ENCODE measurements around the gene NHSL2. TPM values are rescaled to one million over a fixed set of nuclear protein-coding genes. Genes with fewer than 3 reads are reported as not detected.
A peak's percentile ranks its signal among the peaks of the same experiment; 100 is the strongest.

Gene NHSL2
- total RNA-seq, 2 donors from 2014 or later, result 1.3 to 3.4 TPM

- ATAC-seq, result peak; percentile 53
- intact Hi-C loops (cut with DNase I, micrococcal nuclease), result no loop called here
These were observed 119.1 kb downstream of the NHSL2 start for GRCh38 chrX:72029483-72030411.

DNA sequence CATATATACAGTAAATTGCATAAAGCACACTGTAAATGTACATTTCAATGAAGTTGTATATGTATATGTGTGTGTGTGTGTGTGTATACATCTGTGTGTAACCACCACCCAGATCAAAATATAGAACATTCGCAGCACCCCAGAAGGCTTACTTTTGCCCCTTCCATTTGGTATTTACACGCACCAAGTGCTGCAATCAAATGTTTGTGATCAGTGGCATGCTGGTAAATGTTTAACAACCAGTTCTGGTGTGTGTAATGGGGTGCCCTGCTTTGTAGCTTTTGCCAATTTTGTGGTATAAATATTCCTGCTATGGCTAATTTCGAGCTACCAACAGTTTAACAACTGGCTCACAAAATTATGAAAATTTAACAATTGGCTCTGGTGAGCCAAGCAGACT lies 119.8 kb downstream of the NHSL2 start:
- no peak for DNase-seq
- ATAC-seq, result no peak
- intact Hi-C loops (cut with DNase I, micrococcal nuclease), result no loop called here

More at GRCh38 chrX:72029483-72030411, 119.1 kb downstream of the NHSL2 start:
- no peak for DNase-seq

DNA sequence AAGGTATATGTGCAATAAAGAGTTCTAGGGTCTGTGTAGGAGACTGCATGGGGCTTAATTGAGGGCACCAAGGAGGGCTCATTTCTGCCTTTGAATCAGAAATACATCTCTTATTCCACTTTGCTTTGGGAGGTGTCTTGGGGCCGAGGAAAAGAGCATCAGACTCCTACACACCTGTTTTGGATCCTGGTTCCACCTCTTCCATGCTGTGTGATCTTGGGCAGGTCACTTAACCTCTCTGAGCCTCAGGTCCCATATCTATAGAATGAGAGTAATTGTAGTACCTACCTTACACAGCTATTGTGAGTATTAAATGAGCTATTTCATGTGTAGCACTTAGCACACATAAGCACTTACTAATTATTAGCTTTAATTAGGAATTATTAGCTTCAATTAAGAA lies 120.5 kb downstream of the NHSL2 start:
- no peak for ATAC-seq
- intact Hi-C loops (cut with DNase I, micrococcal nuclease), result no loop called here
- DNase-seq, result no peak

GRCh38 chrX:72031634-72032033 lies 121.0 kb downstream of the NHSL2 start:
- intact Hi-C loops (cut with DNase I, micrococcal nuclease), result no loop called here
- DNase-seq (no peak), ATAC-seq (no peak)

- DNase-seq (no peak), ATAC-seq (no peak)
- intact Hi-C loops (cut with DNase I, micrococcal nuclease), result no loop called here
These were observed 127.0 kb downstream of the NHSL2 start for GRCh38 chrX:72037601-72038000.

- DNase-seq, result no peak
- intact Hi-C loops (cut with DNase I, micrococcal nuclease), result no loop called here
These were observed 127.4 kb downstream of the NHSL2 start for GRCh38 chrX:72038016-72038415.

DNA sequence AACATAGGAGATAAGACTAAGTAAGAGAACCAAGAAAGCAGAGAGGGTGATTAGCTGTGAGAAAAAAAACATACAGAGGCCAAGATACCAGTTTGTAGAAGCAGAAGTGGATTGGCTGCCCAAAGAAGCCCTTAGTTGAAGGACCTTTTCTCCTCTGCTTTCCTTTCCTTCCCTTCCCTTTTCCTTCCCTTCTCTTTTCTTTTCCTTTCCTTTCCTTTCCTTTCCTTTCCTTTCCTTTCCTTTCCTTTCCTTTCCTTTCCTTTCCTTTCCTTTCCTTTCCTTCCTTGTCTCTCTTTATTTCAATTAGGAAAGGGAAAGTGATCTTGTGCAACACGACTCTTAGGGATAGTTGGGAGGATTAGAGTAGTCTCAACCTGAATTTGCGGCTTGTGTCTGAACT lies 128.2 kb downstream of the NHSL2 start:
- ATAC-seq (no peak), DNase-seq (no peak)
- intact Hi-C loops (cut with DNase I, micrococcal nuclease), result no loop called here

More at GRCh38 chrX:72038016-72038415, 127.4 kb downstream of the NHSL2 start:
- no peak for ATAC-seq

- DNase-seq (no peak), ATAC-seq (no peak)
- intact Hi-C loops (cut with DNase I, micrococcal nuclease), result no loop called here
These were observed 129.9 kb downstream of the NHSL2 start for GRCh38 chrX:72040506-72040905.

DNA sequence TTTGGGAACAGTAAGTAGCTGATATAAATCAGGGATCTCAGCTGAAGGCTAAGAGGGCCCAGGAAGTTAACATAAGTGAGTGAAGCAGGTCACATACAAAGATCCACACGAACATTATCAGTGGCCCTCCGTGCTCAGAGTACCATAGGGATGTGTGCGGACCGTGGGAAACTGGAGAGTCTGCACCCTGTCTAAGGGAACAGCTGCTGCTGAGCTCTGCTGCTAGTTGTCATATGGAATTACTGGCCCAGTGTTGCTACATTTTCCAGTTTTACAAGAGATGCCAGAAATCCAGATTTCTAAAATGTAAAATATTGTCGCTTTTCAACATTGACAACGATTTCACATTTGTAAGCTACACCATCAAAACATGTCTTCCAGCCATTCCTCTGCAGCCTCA lies 130.5 kb downstream of the NHSL2 start:
- ATAC-seq, result no peak
- no peak for DNase-seq
- intact Hi-C loops (cut with DNase I, micrococcal nuclease), result no loop called here

DNA sequence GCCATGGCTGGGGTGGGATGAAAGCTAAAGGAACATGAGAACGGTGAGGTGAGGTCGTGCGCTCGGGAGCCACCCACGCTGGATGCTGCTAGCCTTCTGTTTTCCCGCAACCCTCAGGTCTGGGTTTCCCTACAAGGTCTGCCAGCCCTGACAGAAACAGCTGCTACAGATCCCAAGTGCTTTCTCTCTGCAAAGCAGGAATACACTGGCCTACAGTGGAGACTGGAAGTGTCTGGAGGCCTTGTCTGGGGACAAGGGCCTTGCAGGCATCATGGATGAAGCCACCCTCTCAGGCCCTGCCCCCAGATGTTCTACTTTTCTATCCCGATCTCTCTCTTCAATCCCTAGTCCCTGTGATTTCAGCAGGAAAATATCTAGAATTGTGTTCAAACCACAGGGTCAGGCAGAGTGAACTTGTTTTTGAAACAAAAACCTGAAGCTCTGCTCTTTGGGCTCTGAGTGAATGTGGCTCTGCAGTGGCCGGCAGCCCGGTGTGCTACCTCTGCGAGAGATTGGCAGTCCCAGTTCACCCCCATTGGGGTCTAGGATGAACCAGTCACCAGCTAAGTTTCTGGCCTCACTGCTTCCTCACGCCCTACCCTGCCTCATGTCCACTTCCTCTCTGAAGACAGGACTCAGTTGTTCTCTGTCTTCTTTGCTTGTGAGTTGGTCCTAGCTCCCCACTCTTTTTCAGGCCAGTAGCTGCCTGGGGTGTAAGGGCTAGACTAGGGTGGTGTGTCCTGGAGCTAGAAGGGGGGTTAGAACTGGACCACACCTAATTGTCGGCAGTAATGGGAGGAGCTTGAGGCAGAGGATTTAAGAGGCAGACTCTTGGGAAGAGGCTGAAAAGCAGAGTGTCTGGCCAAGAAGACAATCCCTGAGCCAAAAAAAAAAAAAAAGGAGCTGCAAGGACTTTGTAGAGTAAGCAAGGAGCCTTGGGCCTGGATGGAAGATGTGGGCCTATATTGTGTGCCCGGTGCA lies 131.5 kb downstream of the NHSL2 start:
- DNase-seq, result no peak
- ATAC-seq, result no peak
- intact Hi-C loops (cut with DNase I, micrococcal nuclease), result no loop called here

DNA sequence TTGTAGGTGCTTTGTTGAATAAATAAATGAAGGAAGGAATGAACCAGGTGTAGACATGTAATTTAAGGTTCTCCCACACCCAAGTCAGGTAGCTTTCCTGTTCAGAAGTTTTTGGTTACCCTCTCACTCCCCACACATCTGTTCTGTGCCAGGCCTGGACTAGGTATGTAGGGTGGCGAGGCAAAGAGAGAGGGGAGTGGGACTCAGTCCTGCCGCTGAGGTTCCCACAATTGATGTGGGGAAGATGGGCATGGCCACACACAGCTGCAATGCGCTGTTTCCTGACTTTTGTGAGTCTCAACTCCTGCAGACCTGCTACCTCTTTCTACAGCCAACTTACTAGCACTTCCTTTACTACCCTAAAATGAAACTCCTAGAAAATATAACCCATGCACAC lies 132.2 kb downstream of the NHSL2 start:
- ATAC-seq, result no peak
- intact Hi-C loops (cut with DNase I, micrococcal nuclease), result no loop called here
- DNase-seq, result no peak

DNA sequence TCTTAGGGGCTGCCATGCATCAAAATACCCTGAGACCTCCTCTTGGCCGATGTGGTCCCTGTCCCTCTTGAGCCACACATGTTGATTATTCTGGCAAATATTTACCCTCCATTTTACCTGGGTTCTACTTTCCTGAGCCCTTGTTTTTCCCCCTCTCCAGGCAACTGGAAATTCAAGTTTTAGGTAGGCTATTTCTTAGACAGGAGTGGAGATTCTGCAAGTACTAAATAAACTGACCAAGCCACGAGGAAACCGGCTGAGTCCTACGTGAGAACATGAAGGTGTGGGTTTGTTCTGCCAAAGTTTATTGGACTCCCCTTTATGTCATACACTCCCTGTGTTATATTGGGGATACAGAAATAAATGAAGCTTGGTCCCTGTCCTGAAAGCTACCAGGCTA lies 133.0 kb downstream of the NHSL2 start:
- ATAC-seq, result no peak
- intact Hi-C loops (cut with DNase I, micrococcal nuclease), result no loop called here

DNA sequence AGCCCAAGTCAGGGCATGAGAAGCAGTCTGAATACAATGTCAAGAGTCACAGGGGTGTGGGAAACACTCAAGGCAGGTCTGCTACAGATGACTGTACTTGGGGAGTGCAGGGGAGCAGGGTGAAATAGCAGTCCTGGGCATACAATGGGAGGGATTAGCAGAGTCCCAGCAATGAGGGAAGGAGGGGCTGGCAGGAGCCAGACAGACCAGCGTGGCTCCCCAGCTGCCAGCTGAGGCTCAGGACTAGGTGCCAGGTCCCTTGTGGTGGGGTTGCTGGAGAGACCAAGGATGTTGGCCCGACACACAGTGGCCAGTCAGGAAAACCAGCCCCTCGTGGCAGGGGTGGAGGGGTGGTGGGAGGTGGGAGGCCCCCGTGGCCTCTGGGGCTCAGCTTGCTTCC lies 134.5 kb downstream of the NHSL2 start:
- ATAC-seq (no peak), DNase-seq (no peak)
- intact Hi-C loops (cut with DNase I, micrococcal nuclease), result no loop called here

More for the DNA sequence above, 133.0 kb downstream of the NHSL2 start:
- no peak for DNase-seq

GRCh38 chrX:72045552-72046277 lies 135.1 kb downstream of the NHSL2 start:
- ATAC-seq, result no peak
- intact Hi-C loops (cut with DNase I, micrococcal nuclease), result no loop called here
- DNase-seq, result no peak

- no peak for DNase-seq
- intact Hi-C loops (cut with DNase I, micrococcal nuclease), result no loop called here
- no peak for ATAC-seq
These were observed 135.8 kb downstream of the NHSL2 start for GRCh38 chrX:72046447-72046846.

DNA sequence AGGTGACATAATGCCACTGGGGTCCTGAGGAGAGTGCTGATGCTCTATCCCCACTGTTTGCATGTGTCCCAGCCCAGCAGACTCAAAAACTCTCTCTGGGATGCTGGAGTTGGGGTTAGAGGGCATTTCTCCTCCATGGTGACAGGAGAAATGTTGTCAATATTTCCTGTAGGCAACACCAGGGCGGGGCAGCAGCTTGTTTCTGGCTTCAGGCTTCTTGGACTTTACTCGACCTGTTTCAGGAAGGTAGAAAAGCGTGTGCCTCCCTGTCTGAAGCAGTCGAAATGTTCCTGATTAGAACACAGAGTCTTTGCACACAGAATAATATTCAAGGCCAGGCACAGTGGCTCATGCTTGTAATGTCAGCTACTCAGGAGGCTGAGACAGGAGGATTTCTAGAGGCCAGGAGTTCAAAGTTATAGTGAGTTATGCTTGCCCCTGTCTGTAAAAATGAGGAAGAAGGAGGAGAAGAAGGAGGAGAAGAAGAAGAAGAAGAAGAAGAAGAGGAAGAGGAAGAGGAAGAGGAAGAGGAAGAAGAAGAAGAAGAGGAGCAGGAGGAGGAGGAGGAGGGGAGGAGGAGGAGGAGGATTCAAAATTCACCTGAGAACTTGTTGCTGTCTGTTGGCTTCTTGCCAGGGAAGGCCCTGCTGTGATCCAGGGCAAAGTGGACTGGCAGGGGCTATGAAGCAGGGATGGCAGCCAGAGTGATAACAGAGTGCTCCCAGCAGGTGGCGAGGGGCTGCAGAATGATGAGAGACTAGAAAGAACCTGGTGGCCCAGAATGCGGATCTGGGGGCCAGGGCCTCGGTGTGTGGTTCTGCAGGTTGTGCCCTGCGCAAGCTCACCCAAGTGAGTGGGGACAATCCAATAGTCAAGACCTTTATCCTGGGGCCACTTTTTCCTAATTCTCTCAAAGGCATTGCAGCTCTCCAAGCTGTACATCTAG lies 138.1 kb downstream of the NHSL2 start:
- DNase-seq (peak in 1 of 2 donors; percentile 34), ATAC-seq (peak; percentile 95)
- intact Hi-C loops (cut with DNase I, micrococcal nuclease), result no loop called here

DNA sequence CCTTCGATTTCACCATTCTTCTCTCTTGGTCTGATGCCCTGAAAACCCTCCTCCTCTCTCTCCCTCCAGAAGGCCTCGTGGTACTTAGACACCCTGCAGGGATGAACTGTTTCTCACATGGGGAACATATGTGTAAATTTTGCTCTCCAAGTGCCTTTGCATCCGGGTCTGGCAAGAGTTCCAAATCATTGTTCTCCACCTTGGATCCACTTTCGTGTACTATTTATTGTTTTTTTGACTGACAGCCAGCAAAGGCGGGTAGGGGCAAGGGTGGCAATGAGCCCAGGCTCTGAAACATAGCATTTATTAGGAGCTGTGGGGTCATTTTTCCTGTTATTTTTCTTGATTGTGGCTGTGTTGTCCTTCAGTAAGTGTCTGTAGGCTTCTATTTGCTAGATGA lies 139.4 kb downstream of the NHSL2 start:
- intact Hi-C loops (cut with DNase I, micrococcal nuclease), result no loop called here
- ATAC-seq, result no peak
- DNase-seq, result no peak

DNA sequence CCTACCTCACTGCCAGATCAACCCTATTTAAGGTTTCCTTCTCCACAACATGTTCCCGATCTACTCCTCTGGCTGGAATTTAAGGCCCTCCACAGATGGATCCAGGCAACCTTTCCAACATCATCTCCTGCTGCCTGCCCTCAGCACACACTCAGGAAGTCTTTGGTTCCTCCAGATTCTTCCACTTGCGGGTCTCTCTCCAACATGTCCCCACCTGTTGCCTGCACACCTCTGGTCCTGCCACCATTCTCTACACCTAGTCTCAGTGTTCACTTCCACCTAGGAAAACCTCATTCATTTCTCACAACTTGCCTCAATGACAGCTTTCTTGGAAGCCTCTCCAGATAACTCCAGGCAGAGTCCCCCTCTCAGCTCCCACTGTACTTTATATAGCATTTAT lies 140.9 kb downstream of the NHSL2 start:
- DNase-seq (no peak), ATAC-seq (no peak)
- intact Hi-C loops (cut with DNase I, micrococcal nuclease), result no loop called here

Measured in left colon (tissue), 2 donors.